Globus pallidus (tissue), 1 donor: ENCODE results near the gene CAPZA1.

ENCODE experiments used
- DNase-seq: peaks from one replicate; pipeline ENCODE4 v3.0.0-alpha.2; 2015; ENCODE audit warnings: low spot score

The CAPZA1 gene

DNA sequence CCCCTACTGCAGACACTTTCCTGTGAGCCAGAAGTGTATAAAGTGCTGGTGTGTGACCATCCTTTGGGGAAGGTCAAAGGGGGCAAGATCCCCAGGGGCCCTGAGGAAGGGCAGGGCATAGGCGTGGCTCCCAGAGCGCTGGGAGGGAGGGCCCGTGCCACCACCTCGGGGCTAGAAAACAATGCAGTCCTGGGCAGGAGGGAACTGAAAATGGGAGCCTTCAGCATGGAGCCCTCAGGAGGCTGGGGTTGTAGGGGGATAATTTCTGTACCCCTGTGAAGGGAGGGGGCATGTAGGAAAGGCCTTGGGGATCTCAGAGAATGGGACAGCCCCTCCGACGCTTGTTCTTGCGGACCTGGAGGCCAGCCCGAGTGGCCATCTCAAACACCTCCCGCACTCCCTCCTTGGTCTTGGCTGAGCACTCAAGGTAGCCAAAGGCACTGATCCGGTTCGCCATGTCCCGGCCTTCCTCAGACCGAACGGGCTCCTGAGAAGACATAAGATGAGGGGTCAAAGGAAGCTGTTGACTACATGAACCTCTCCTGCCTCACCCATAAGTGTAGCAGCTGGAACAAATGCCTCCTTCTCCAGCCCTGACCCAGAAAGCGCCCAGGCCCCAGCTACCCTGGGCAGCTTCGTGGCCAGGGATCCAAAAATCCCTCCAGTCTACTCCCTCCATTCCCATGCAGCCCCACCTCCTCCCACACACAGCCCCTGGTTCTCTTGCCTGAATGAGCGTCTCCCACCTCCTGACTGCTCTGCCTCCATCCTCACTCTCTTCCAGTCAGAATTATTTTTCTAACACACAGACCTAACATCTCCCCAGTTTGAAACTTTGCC lies 81.8 kb downstream of the CAPZA1 start:
- no peak for DNase-seq

DNA sequence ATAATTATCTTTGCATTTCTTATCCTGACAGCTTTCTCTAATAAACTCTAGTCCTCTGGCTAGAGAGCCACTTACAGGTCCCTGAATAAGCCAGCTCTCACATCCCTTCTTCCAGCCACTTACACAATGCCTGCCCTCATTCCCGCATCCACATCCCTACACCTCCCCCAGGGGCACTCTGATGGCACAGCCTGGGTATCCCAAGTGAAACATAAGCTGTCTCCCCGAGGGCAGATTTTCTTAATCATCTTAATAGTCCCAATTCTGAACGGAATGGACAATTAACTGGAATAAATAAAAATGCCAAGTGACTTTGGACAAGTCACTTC lies 82.4 kb downstream of the CAPZA1 start:
- DNase-seq, result no peak

DNA sequence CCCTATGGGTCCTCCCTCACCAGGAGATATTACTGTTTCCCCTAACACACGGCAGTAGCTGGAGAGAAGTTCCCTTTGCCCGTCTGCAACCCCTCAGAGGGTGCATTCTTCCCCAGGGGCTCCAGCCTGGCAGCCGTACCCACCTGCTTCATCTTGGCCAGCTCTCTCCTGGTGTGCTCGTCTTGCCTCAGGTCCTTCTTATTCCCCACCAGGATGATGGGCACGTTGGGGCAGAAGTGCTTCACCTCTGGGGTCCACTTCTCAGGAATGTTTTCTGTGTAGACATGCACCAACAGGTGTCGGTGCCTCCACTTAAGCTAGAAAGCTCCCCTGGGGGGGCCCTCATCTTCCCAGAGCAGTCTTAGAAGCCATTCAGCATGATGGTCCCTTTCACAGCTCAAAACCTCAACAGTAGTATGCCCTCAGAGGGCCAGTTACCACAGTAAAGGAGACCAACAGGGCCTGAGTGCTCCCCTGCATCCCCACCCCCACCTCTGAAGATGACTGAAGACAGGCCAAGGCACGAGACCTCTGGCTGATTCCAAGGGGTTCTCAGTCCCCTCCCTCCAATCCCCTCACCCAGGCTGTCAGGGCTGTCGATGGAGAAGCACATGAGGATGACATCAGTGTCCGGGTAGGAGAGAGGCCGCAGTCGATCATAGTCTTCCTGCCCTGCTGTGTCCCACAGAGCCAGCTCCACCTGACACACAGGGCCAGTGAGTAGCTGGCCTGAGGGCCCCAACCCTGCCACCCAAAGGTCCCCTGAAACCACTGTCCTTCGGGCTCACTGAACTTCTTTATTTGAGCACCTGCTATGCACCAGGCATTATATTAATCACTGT lies 83.0 kb downstream of the CAPZA1 start:
- DNase-seq, result no peak

DNA sequence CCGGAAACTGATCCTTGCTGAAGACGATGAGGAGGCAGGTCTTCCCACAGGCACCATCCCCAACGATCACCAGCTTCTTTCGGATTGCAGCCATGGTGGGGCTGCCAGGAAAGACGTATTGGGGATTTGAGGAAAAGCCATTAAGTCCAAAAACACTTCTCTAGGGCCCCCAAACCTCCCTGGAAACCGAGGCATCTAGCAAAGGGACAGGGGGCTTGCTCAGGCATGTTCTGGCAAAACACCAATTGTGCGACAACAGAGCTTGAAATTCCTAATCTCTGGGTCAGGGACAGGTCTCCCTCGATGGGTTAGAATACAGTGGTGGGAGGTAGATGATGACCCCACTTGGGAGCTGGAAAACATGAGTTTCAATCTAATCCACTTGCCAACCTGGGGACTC lies 84.1 kb downstream of the CAPZA1 start:
- no peak for DNase-seq

DNA sequence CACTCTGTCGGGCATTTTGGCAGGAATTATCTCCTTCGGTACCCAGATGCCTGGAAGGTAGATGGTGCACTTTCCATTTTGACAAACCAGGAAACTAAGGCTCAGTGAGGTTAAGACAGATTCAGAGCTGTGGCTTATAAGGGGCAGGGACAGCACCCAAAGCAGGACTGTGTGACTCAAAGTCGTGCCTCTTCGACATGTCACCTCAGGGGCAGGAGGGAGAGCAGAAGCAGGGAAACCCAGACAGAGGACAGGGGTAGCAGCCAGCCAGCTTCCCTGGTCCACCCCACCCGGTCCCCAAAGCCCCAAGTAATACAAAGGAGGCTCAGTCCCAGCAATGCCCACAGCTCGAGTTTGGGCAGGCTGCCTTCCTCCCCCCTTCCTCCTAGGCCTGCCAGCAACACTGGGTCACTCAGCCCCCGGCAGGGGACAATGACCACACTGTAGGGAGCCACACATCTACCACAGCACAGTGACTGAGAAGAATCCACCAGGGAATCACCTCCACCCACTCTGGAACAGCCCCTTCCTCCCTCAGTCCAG lies 84.8 kb downstream of the CAPZA1 start:
- DNase-seq, result peak; percentile 96

DNA sequence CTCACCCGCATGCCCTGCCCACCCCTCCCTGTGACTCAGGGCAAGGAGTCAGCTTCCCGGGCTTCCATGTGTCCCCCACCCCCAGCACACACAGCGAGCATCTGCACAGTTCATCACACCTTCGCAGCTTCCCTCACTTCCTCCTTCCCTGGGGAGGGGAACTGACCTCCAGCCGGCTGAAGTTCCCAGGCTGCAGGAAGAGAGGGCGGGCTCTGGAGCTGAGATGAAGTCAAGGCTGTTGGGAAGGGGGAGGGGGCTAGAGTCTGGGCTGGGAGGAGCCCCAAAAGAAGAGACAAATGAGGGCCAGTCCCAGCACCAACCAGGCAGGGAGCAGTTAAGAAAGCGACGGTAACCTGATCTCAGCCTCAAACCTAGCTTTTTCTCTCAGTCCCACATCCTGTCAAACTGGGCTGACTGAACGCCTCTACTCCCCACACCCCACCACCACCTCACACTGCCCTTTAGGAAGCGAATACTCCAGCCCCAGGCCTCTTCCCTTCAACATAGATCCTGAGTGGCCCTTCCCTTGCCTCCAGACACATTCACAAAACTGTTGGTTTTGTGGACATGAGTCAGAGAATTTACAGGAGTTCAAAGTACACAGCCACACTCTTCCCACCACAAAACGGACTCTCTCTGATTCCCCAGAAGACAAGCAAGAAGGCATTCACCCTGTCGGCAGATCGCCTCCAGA lies 85.4 kb downstream of the CAPZA1 start:
- DNase-seq, result no peak

DNA sequence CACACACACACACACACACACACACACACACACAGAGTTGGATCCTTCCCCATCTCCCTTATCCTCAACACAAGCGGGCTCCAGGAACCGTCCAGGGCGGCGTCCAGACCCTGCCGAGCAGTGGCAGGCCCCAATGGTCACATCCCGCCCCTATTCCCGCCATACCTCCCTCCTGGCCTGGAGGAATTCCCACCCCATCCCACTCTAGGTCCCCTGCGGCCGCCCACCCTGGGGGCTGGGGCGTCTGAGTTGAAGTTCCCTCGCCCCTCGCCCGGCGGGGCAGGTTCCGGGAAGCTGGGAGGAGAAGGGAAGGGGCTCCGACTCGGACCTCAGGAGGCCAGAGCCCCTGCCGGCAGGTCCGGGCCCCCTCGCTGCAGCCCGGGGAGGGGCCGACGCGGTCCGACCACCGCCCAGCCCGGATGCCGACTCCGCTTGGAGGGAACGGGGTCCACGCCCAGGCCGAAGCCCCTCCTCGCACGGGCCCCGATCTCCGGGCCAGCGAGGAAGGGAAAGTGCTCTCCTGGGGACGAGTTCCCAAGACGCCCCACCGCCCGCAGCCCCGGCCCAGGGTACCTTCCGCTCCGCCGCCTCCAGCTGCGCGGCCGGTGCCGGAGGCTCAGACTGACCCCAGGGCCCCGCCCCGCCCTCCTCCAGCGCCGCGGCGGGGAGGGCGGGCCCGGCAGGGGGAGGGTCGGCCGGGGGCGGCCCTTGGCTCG lies 87.0 kb downstream of the CAPZA1 start, which contains the start of gene RHOC:
TSS of gene RHOC (minus strand) at position 623 of the 716 bp plus-strand sequence. CDS start 3,328 bp downstream, outside the sequence.
- peak; percentile 47 for DNase-seq

DNA sequence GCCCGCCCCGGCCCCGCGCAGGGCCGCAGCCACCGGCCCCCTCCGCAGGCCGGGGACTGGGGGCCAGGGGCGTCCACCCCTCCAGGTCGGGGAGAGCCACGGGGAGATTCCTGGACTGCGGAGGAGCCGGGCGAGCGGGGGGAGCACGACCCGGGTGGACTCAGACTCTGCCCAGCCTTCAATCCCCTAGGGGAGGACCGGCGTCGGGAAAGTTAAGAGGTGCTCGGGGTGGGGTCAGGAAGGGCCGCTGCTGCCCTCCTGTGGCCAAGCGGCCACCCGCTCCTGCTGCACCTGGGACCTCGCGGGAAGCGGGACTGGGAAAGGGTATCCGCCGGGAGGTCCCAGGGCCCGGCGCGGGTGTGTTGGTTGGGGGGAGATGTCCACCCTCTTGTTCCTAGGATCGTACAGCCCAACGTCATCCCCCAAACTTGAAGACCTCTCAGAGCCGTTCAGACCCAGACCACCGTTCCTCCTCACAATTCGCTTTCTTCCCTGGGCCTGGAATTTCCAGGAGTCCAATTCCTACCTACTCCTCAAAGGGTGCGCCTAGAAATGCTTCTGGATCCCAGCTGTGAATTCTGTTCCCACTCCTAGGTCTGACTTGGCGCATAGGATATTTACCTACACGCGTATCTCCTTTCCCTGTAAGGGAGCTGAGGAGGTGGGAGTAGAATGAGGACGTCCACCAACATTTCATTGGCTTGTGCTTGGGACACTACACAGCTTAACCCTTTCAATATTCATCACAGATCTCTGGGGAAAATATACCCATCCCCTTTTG lies 87.8 kb downstream of the CAPZA1 start:
- DNase-seq, result peak; percentile 81

DNA sequence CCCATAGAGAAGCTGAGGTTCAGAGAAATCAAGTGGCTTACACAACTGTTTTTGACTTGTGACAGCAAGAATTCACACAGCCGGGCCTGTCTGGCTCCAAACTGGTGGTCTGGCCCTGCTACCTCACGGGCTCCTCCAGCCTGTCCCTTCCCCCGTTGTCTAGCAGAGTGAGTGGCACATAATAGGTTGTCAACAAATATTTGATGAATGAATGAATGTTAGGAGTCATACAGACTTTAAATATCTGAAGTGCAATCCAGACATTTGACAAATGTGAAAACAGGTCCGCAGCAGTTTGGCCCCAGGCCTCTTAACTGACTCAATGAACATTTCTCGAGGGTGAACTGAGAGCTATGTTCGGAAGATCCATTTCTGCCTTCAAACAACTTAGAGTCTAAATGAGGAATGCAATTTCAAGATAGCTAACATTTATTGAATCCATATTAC lies 88.4 kb downstream of the CAPZA1 start:
- DNase-seq, result no peak

DNA sequence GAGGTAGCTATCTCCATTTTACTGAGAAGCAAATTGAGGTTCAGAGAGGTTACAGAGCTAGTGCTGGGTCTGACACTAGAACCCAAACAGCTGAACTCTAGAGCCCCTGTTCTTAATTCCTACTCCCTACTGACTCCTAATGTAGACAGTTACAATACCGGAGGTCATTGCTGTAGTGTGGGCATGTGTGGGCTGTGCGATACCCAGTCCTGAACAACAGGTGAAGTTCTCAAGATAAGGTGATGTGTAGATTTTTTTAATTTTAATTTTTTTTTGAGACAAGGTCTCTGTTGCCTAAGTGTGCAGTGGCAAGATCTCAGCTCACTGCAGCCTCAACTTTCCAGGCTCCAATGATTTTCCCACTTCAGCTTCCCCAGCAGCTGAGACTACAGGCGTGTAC lies 88.9 kb downstream of the CAPZA1 start:
- no peak for DNase-seq

DNA sequence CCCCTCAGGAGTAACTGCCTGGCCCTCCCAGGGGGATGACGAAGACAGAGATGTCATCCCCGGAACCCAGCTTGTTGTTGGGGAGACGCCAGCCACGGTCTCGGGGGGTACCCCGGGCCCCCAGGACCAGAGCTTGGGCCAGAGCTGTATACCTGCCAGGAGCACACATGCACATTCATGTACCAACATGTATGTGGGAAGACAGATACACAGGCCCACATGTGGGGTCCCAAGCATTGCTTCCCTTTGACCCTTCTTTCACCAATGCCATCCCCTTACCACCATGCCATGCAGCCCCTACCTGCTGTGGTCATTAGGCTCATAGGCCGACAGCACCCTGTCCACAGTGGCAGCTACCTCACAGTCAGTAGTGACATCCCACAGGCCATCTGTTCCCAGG lies 90.5 kb downstream of the CAPZA1 start:
- no peak for DNase-seq

DNA sequence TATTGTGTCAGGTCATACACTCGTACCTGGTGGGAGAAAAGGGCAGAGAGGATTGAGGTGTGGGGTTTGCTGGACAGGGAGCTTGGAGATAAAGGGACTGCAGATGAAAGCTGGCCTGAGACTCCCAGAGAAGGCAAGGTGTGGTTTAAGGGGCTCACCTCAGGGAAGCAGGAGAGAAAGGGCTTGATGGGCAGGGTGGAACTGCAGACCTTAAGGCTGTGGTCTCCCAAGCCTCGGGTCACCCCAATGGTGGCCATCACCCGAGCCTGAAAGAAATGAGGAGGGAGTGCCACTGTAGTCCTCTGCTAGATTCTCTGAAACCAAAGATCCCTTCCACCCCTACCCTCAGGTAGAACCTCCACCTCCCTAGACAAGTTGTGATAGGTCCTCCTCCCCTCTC lies 91.0 kb downstream of the CAPZA1 start:
- no peak for DNase-seq

DNA sequence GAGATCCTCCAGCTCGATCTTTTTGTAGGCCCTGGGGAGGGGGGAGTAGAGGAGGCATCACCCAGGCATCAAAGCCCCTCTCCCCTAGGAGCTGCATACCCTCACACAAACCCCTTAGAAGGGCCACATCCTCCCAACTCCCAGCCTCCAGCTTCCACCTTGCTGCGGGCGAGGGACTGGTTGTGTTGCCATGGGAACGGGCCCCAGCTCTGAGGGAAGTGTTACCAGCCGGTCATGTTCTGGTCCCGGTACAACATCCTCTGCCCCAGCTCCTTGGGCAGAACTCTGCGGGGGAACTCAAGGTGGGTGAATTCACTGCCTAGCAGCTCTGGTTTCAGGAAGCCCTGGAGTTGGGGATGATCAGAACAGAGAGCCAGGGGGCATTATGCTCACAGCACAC lies 91.4 kb downstream of the CAPZA1 start:
- no peak for DNase-seq

DNA sequence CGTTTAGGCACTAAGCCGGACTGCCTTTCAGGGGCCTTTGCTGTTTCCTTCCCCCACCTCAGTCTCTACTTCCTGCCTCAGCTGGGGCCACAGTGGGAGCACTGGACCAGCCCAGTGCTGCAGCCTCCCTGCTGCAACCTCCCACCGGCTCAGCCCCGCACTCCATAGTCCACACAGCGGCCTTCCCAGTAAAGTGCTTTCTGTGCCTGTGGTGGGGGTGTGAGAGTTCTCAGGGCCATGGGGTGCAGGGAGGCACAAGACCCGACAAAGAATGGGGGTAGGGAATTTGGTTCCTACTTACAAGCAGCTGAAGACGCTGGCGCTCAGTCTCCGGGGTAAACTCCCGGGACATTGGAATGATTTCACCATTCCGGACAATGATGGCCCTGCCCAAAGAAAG lies 92.0 kb downstream of the CAPZA1 start:
- DNase-seq, result no peak

DNA sequence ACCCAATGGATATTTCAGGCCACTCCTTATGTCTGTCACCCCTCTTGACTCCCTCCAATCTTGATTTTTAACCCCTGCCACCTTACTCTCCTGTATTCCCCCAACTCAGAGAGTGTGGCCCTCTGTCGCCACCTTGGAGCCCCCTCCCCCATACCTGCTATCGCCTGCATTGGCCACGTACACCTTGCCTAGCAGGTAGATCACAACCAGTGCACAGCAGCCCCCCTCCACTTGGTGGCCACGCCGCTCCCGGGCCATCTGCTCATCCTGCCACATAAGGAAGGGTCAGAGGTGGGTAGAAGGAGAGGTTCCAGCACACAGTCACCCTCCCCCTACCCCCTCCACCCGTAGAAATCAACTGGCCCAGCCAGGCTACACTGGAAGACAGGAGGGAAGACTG lies 92.6 kb downstream of the CAPZA1 start:
- DNase-seq, result no peak

DNA sequence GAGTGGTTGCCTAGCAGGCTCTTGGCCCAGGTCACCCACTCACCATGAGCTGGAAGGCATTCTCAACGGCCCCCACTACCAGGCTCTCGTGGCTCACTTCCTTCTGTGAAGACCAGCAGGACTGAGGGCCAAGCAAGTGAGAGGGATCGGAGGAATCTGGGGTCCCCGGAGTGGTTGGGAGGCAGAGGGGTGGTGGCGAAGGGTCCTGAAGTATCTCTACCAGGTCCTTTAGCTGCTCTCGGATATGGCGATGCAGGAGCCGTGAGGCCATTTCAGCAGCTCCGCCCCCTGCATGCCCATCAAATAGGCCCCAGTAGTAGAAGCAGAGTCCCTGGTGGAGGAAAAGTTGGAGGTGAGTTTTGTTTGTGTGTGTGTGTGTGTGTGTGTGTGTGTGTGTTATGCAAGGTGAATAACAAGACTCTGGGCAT lies 93.1 kb downstream of the CAPZA1 start:
- no peak for DNase-seq

DNA sequence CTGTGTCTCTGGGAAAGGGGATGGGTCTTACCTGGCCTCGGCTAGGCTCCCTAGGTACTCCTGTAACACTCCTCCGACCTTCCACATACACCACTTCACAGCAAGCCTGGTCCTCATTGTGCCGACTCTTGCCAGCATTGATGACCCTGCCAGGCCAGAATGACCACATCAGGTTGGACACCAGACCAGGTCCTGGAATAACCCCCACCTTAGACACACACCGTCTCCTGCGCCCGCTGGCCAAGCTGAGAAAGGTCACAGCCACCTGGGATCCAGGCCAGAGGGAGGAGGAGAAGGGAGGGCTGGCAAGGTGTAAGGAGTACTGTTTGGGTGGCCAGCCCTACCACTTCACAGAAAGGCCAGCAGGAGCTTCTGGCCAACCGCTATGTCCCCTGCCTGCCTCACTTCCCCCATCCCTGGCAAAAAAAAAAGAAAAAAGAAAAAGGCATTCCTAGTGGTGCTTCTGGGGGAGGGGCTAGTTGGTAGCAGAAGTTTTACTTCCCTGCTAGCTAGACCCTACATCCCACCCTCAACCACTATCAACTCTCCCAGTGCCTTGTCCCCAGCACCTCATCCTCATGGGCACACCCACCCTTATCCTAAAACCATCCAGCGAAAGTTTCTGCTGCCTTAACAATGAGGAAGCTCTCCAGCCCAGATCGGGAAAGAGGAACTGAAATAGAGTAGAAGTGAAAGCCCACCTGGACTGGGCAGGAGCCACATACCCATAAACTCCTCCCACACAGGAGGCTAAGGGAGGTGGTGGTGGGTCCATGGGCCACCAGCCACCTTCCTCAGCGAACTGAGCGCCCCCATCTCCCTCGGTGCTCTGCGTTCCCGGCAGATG lies 94.1 kb downstream of the CAPZA1 start:
- DNase-seq, result no peak

DNA sequence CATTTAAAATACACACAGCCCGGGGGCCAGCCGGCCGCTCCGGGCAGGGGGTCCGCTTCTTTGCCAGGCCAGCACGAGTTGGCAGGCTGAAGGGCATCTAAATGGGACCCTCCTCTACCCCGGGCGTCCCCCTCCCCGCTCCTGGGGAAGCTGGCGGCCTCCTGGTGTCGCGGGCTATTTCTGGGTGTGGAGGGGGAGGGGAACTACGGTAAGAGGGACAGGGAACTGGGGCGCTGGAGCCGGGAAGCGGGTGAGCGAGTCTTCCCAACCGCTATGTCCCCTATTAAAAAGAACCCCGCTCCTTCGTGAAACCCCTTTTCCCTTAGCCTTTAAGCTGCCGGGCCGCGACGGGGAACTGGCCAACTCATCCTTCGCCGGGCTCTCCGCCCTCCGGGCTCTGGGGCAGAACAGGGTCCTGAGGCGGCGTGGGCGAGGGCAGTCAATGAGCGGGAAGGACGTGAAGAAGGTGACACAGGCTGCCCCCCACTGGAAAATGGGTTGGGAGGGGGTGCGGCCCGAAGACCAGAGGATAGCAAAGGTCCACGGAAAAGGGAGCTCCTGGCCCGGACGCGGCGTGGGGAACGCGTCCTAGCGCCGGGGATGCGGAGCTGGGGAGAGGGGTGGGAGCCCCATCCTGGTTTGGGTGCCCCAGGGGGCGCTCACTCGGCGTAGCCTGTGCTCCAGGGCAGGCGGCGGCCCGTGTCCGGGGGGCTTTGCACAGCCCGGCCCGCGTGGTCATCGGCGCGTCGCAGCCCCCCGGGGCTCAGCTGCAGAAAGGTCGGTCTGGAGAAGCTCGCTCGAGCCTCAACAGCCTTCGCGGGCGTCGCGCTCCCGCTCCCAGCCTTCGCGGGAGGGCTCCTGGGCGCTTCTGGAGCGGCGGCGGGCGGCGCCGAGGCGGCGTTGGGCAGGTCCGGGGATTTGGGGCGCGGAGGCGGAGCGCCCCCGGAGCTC lies 95.0 kb downstream of the CAPZA1 start:
- no peak for DNase-seq
